ENCODE data around the gene ADPRS. TPM values are rescaled to one million over a fixed set of nuclear protein-coding genes. Genes with fewer than 3 reads are reported as not detected.
A peak's percentile ranks its signal among the peaks of the same experiment; 100 is the strongest.

ADPRS gene
- total and polyA plus RNA-seq, 8 donors, result 6.1 to 28.8 (median 10.7) TPM

GRCh38 chr1:36134505-36135329 is 46.0 kb downstream of the ADPRS start:
- 63 to 66% methylated on average over 7 of the region's 7 CpGs for WGBS, 2 donors
- H3K27ac ChIP-seq, result peak overlapping the region in 3 of 4 donors; percentile 5 to 53 (median 21)
- FAIRE-seq, result no peak
- no peaks in the 10 kb centered on the region for H3K27me3 ChIP-seq
- peak in 1 of 6 donors; percentile 53 for DNase-seq
- peak in 3 of 4 donors; percentile 45 to 49 (median 47) for TF ChIP-seq CTCF (IDR thresholded peaks at IDR 0.05)
- H3K4me3 ChIP-seq, result no peak overlapping the region
- intact Hi-C loops (cut with DNase I), result no loop called here
- H3K36me3 ChIP-seq, result peaks cover 0 to 23% (median 4%) of the 10 kb centered on the region in 3 donors
- peaks cover 0 to 4% (median 3%) of the 10 kb centered on the region in 3 donors for H3K4me1 ChIP-seq
- H3K9me3 ChIP-seq, result no peaks in the 10 kb centered on the region
- peak; percentile 49 to 66 (median 62) for ATAC-seq

DNA sequence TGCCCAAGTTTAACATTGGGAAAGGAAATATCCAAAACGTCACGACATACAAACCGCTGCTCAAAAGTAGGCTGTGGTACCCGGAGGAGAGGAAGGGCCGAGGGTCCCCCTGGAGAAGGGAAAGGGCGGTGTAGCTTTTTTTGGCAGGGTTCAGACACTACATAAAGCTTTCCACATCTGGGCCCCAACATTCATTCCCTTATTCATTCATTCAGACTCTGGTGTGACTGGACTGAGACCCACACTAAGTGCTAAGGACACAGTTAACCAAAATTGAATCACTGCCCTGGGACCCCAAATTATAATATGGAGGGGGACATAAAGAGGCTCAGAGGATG is 46.6 kb downstream of the ADPRS start:
- Histone ChIP-seq H3K36me3 (peaks cover 0 to 23% (median 4%) of the 10 kb centered on the region in 3 donors), H3K4me1 (peaks cover 0 to 6% (median 3%) of the 10 kb centered on the region in 3 donors), H3K27ac (peak overlapping the region in 2 of 4 donors; percentile 21 to 53), H3K27me3 (no peaks in the 10 kb centered on the region), H3K9me3 (no peaks in the 10 kb centered on the region), H3K4me3 (no peak overlapping the region)
- intact Hi-C loops (cut with DNase I), result no loop called here
- DNase-seq (no peak), FAIRE-seq (no peak), ATAC-seq (no peak)
- 55 to 64% methylated on average over 6 of the region's 6 CpGs for WGBS, 2 donors
- TF ChIP-seq CTCF (IDR thresholded peaks at IDR 0.05), result no peak

DNA sequence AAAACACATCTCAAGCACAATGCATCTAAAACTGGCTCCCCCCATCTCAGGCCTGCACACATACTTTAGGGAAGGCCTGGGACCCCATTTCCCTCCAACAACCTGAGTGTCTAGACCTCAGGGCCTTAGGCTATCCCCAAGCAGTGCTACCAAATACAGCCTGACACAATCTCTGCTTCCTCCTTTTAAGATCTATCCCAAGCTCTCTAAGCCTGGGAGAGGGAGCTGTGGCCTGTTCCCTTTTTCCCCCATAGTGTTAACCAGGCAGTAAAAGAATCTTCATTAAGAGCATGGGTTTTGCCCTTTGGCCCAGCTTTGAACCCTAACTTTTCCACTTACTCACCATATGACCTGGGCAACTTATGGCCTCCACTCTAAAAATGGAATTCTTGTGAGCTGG is 47.1 kb downstream of the ADPRS start:
- ATAC-seq (no peak), DNase-seq (no peak), FAIRE-seq (no peak)
- Histone ChIP-seq H3K9me3 (no peaks in the 10 kb centered on the region), H3K4me1 (peaks cover 0 to 6% (median 3%) of the 10 kb centered on the region in 3 donors), H3K4me3 (no peak overlapping the region), H3K27ac (peak overlapping the region in 1 of 4 donors; percentile 50), H3K27me3 (no peaks in the 10 kb centered on the region), H3K36me3 (peaks cover 0 to 23% (median 4%) of the 10 kb centered on the region in 3 donors)
- no peak for TF ChIP-seq CTCF (IDR thresholded peaks at IDR 0.05)
- intact Hi-C loops (cut with DNase I), result no loop called here

- Histone ChIP-seq H3K27ac (peak overlapping the region in 1 of 4 donors; percentile 50), H3K27me3 (no peaks in the 10 kb centered on the region), H3K9me3 (no peaks in the 10 kb centered on the region), H3K4me3 (no peak overlapping the region), H3K4me1 (peaks cover 0 to 6% (median 3%) of the 10 kb centered on the region in 3 donors), H3K36me3 (peaks cover 0 to 23% (median 4%) of the 10 kb centered on the region in 3 donors)
- ATAC-seq (peak in 2 of 4 donors; percentile 18 to 55), DNase-seq (no peak), FAIRE-seq (no peak)
- 67 to 74% methylated on average over 1 of the region's 1 CpG for WGBS, 2 donors
- no peak for TF ChIP-seq CTCF (IDR thresholded peaks at IDR 0.05)
- intact Hi-C loops (cut with DNase I), result no loop called here
Observed at GRCh38 chr1:36136535-36136934, 47.8 kb downstream of the ADPRS start.

DNA sequence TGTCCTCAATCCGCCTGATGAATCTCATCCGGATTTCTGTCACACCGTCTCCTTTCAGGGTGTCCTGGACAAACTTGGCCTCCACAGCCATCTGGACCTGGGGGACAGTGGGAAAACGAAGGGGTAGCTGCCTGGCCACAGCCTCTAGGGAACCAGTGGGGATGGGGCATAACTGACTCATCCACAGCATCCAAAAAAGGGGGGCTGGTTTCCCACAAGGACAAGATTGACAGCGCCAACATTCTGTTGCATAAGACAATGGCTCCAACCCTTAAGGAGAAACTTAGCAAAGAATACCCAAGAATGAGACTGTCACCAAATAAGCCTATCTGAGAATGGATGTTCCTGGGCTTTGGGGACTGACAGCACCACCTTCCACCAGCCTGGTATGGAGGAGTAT is 48.5 kb downstream of the ADPRS start:
- Histone ChIP-seq H3K4me3 (no peak overlapping the region), H3K27me3 (no peaks in the 10 kb centered on the region), H3K4me1 (peaks cover 3 to 10% (median 4%) of the 10 kb centered on the region in 3 donors), H3K9me3 (no peaks in the 10 kb centered on the region), H3K36me3 (peaks cover 0 to 23% (median 4%) of the 10 kb centered on the region in 3 donors), H3K27ac (no peak overlapping the region)
- 75 to 87% methylated on average over 5 of the region's 5 CpGs for WGBS, 2 donors
- ATAC-seq (no peak), FAIRE-seq (no peak), DNase-seq (no peak)
- TF ChIP-seq CTCF (IDR thresholded peaks at IDR 0.05), result no peak
- intact Hi-C loops (cut with DNase I), result no loop called here
